ENCODE data around the gene MTUS2. TPM values are rescaled to one million over a fixed set of nuclear protein-coding genes. Genes with fewer than 3 reads are reported as not detected.

MTUS2 gene
- total and polyA plus RNA-seq, 2 donors (not counting 3 experiments of a cell fraction or from before 2014, with no cell fraction given): not detected

DNA sequence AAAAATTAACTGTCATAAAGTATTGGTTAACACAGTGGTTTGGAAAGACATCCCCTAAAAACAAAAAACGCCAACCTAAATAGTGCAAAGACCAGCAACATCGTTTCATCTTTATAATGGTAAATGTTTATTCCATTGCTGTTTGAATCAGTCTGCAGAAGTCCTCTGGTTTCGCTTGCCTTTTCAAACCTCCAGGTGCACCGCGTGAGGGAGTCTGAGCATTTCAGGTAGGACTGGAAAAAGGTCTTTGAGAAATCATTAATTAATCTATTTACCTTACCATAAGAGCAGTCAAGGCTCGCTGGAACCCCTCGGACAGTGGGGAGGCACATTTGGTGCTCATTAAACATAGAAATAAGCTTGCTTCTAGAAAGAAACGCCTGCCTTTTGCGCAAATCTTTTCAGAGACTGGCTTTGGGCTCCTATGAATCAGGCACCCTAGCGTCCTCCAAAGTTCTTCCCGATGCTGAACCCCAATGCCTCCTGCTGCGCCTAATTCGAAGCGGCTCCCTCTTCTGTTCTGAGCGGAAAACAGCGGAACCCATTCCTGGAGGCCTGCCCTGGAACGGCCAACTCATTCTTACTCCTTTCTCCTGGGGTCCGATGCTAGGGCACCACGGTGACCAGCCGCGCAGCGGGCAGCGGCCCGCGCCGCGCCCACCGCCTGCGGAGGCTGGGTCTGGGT is 951 bp upstream of the MTUS2 start:
- peak overlapping the region; percentile 56 for H3K4me2 ChIP-seq (ENCODE audit: insufficient read depth, low read length)
- H3K9ac ChIP-seq (replicated peaks; ENCODE audit: extremely low read depth, insufficient read depth, low read length): no peak overlapping the region
- H3K4me3 ChIP-seq (replicated peaks in 1 of 3; ENCODE audit: insufficient read depth in 1 of 3, low read depth in 1 of 3, low read length in 3 of 3): no peak overlapping the region
- FAIRE-seq (no peak), DNase-seq (ENCODE audit: low read depth, low spot score) (peak; percentile 14)
- H3K9me1 ChIP-seq (replicated peaks; ENCODE audit: control insufficient read depth, extremely low read depth, insufficient read depth, low read length): no peaks in the 10 kb centered on the region
- H3K4me1 ChIP-seq (ENCODE audit: control insufficient read depth, extremely low read depth, insufficient read depth, low read length): peaks cover 10% of the 10 kb centered on the region
- no peak overlapping the region for H3K27ac ChIP-seq (ENCODE audit: insufficient read depth, low read depth, low read length)
- H3K27me3 ChIP-seq (ENCODE audit: control insufficient read depth in 2 of 2, insufficient read depth in 2 of 2, low read length in 2 of 2): peaks cover 19 to 34% of the 10 kb centered on the region in 2 experiments
- ChIA-PET CTCF (interaction anchor here (1.1 to 1.7 kb wide), 5 partner anchors 23 to 551 kb away, joined by 3 to 6 read pairs (median 4); partner anchors contain the start of gene SLC46A3), POLR2A (no interaction called here)
- H2AFZ ChIP-seq (ENCODE audit: low read depth, low read length): peak overlapping the region; percentile 53
- BruUV-seq (replicated peaks): no TSS peak
- H3K9me3 ChIP-seq (replicated peaks; ENCODE audit: control insufficient read depth, insufficient read depth, low read length): no peaks in the 10 kb centered on the region
- no peaks in the 10 kb centered on the region for H3K36me3 ChIP-seq (ENCODE audit: control insufficient read depth in 2 of 2, extremely low read depth in 1 of 2, insufficient read depth in 2 of 2, low read length in 2 of 2)
- no peaks in the 10 kb centered on the region for H4K20me1 ChIP-seq (replicated peaks; ENCODE audit: control insufficient read depth, extremely low read depth, insufficient read depth, low read length)
- no peaks in the 10 kb centered on the region for H3K79me2 ChIP-seq (ENCODE audit: control insufficient read depth, insufficient read depth, low read length)
- dilution Hi-C loops (cut with MboI; ENCODE audit: extremely low pct_ligation_motif_present, low sequenced_read_pairs): no loop called here
- TF ChIP-seq FOS (IDR thresholded peaks at IDR 0.05; ENCODE audit: borderline replicate concordance, insufficient read depth, low read length) (no peak), JUN (IDR thresholded peaks at IDR 0.05; ENCODE audit: borderline replicate concordance, insufficient read depth, insufficient read length, low read depth) (no peak), EZH2 (IDR thresholded peaks at IDR 0.05; ENCODE audit: borderline replicate concordance, low read depth, low read length, severe bottlenecking) (no peak), MYC (IDR thresholded peaks at IDR 0.05; ENCODE audit: low read depth, low read length) (no peak), POLR2A (IDR thresholded peaks at IDR 0.05; ENCODE audit: low read depth, low read length) (no peak), POLR2AphosphoS5 (IDR thresholded peaks at IDR 0.05; ENCODE audit: insufficient read depth, low read depth, low read length) (no peak), GATA2 (IDR thresholded peaks at IDR 0.05; ENCODE audit: insufficient read depth, insufficient read length, low read depth, low read length) (no peak)
- TF ChIP-seq, protein P1, sequence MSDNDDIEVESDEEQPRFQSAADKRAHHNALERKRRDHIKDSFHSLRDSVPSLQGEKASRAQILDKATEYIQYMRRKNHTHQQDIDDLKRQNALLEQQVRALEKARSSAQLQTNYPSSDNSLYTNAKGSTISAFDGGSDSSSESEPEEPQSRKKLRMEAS (IDR thresholded peaks at IDR 0.05; ENCODE audit: insufficient read depth, insufficient read length): no peak
- TF ChIP-seq, protein P2, sequence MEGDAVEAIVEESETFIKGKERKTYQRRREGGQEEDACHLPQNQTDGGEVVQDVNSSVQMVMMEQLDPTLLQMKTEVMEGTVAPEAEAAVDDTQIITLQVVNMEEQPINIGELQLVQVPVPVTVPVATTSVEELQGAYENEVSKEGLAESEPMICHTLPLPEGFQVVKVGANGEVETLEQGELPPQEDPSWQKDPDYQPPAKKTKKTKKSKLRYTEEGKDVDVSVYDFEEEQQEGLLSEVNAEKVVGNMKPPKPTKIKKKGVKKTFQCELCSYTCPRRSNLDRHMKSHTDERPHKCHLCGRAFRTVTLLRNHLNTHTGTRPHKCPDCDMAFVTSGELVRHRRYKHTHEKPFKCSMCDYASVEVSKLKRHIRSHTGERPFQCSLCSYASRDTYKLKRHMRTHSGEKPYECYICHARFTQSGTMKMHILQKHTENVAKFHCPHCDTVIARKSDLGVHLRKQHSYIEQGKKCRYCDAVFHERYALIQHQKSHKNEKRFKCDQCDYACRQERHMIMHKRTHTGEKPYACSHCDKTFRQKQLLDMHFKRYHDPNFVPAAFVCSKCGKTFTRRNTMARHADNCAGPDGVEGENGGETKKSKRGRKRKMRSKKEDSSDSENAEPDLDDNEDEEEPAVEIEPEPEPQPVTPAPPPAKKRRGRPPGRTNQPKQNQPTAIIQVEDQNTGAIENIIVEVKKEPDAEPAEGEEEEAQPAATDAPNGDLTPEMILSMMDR (IDR thresholded peaks at IDR 0.05; ENCODE audit: extremely low read depth in 1 of 2, insufficient read depth in 1 of 2, low read depth in 1 of 2, low read length in 2 of 2): no peak
- intact Hi-C loops (cut with micrococcal nuclease): no loop called here
